Spleen (tissue), 7 donors: ENCODE data around the gene OCRL.

Experiments
- CTCF ChIP-seq, 11 experiments: fragments of 200-600 bp in 7 of 11; fragments of 450-650 bp in 4 of 11; sonication (generic) in 4 of 11; IDR thresholded peaks in 8 of 11; conservative IDR thresholded peaks in 3 of 11; 1 replicate in 7 of 11; 2 replicates in 4 of 11; pipeline versions ENCODE4 v1.4.0 to v1.8.0; 2016 to 2021; ENCODE audit warnings: antibody characterized with exemption in 11 of 11, inconsistent platforms in 4 of 11, mild to moderate bottlenecking in 1 of 11
- POLR2A ChIP-seq, 3 donors: fragments of 450-650 bp; IDR thresholded peaks; one replicate each; pipeline ENCODE4 v1.5.1; 2017; ENCODE audit warnings: antibody characterized with exemption in 3 of 3, mild to moderate bottlenecking in 1 of 3
- donor health status: DM: no; HTN: no; CAD: no; lungs with moderate emphysema.
- donor health status: DM: no; HTN: no; CAD: no.
- donor health status: DM: no; HTN: no; CAD: no.

- TF ChIP-seq CTCF (IDR thresholded peaks at IDR 0.05 in 8 of 11, conservative IDR thresholded peaks at IDR 0.05 in 3 of 11) (no peak), POLR2A (IDR thresholded peaks at IDR 0.05) (no peak)
Observed at GRCh38 chrX:129596077-129596476, 56.0 kb downstream of the OCRL start.
